ENCODE measurements around the gene CFAP299.

Gene CFAP299

GRCh38 chr4:80365928-80366327 is 30.4 kb downstream of the CFAP299 start:
- peak; percentile 73 for DNase-seq (ENCODE audit: low read depth)
- peak; percentile 76 for TF ChIP-seq CTCF (IDR thresholded peaks at IDR 0.05; ENCODE audit: low read length, missing control alignments)
- H3K4me3 ChIP-seq (replicated peaks; ENCODE audit: low read depth, low read length), result no peak overlapping the region

GRCh38 chr4:80367737-80368136 is 32.2 kb downstream of the CFAP299 start:
- no peak overlapping the region for H3K4me3 ChIP-seq (replicated peaks; ENCODE audit: low read depth, low read length)
- no peak for TF ChIP-seq CTCF (IDR thresholded peaks at IDR 0.05; ENCODE audit: low read length, missing control alignments)
- DNase-seq (ENCODE audit: low read depth), result peak; percentile 11

- no peak for TF ChIP-seq CTCF (IDR thresholded peaks at IDR 0.05; ENCODE audit: low read length, missing control alignments)
- DNase-seq (ENCODE audit: low read depth), result no peak
- no peak overlapping the region for H3K4me3 ChIP-seq (replicated peaks; ENCODE audit: low read depth, low read length)
Measured at GRCh38 chr4:80370635-80371034, 35.1 kb downstream of the CFAP299 start.

GRCh38 chr4:80371046-80371445 is 35.5 kb downstream of the CFAP299 start:
- TF ChIP-seq CTCF (IDR thresholded peaks at IDR 0.05; ENCODE audit: low read length, missing control alignments), result no peak
- DNase-seq (ENCODE audit: low read depth), result no peak

GRCh38 chr4:80374180-80374579 is 38.6 kb downstream of the CFAP299 start:
- no peak for TF ChIP-seq CTCF (IDR thresholded peaks at IDR 0.05; ENCODE audit: low read length, missing control alignments)
- DNase-seq (ENCODE audit: low read depth), result no peak
- H3K4me3 ChIP-seq (replicated peaks; ENCODE audit: low read depth, low read length), result no peak overlapping the region

More at GRCh38 chr4:80371046-80371445, 35.5 kb downstream of the CFAP299 start:
- no peak overlapping the region for H3K4me3 ChIP-seq (replicated peaks; ENCODE audit: low read depth, low read length)

- H3K4me3 ChIP-seq (replicated peaks; ENCODE audit: low read depth, low read length), result no peak overlapping the region
- DNase-seq (ENCODE audit: low read depth), result no peak
- no peak for TF ChIP-seq CTCF (IDR thresholded peaks at IDR 0.05; ENCODE audit: low read length, missing control alignments)
Measured at GRCh38 chr4:80382090-80382832, 46.7 kb downstream of the CFAP299 start.

Data from fibroblast of pulmonary artery (primary cell).